IMR-90 (cell line): Measurements from ENCODE around the gene HMX1. TPM values are rescaled to one million over a fixed set of nuclear protein-coding genes. Genes with fewer than 3 reads are reported as not detected.

ENCODE experiments used
- ATAC-seq: fragments of 200-7000 bp; cut with Tn5 transposase; 2 replicates; pipeline ENCODE4 v1.9.1; 2020; ENCODE audit warnings: low read depth, mild to moderate bottlenecking, moderate library complexity
- BruUV-seq: library from RNA; stranded (reverse); fragments of 400-500 nt; replicated peaks from 2 replicates; lab custom pipeline; 2021; lab: Mats Ljungman, UMichigan
- CTCF ChIA-PET: fragments of 300-600 bp; formaldehyde crosslinking; extraction: SDS; loops from one replicate; lab custom pipeline; 2021; ENCODE audit warnings: antibody characterized with exemption; lab: Yijun Ruan, JAX
- POLR2A ChIA-PET: fragments of 300-600 bp; sonication (Branson Sonifier 250); formaldehyde crosslinking; loops from one replicate; lab custom pipeline; 2022; ENCODE audit warnings: antibody characterized with exemption; ENCODE audit not compliant: unreplicated experiment; lab: Charles Lee
- DNase-seq: peaks from one replicate; pipeline ENCODE4 v3.0.0; 2013
- H2AFZ ChIP-seq: replicated peaks from 2 replicates; pipeline ENCODE3; 2013; ENCODE audit warnings: low read length, mild to moderate bottlenecking; ENCODE audit not compliant: poor library complexity
- H2AK5ac ChIP-seq: 2 replicates; pipeline ENCODE4 v1.6.1; 2013; ENCODE audit warnings: low read depth, low read length, inconsistent platforms
- H2AK9ac ChIP-seq: replicated peaks from 2 replicates; pipeline ENCODE3; 2013; ENCODE audit warnings: mild to moderate bottlenecking, low read depth, low read length, moderate library complexity; ENCODE audit not compliant: poor library complexity
- H2BK120ac ChIP-seq: 2 replicates; pipeline ENCODE4 v1.6.1; 2013; ENCODE audit warnings: low read depth, low read length, inconsistent platforms
- H2BK15ac ChIP-seq: 3 replicates; pipeline ENCODE4 v1.6.1; 2013; ENCODE audit warnings: low read depth, low read length, inconsistent platforms
- H2BK20ac ChIP-seq: 2 replicates; pipeline ENCODE4 v1.6.1; 2013; ENCODE audit warnings: low read depth, mild to moderate bottlenecking, inconsistent platforms, low read length, moderate library complexity
- H2BK5ac ChIP-seq: 2 replicates; pipeline ENCODE4 v1.6.1; 2013; ENCODE audit warnings: mild to moderate bottlenecking, low read depth, low read length, inconsistent platforms; ENCODE audit not compliant: poor library complexity, severe bottlenecking
- H3K14ac ChIP-seq: replicated peaks from 2 replicates; pipeline ENCODE4 v1.6.1; 2013; ENCODE audit warnings: low read depth, low read length, inconsistent platforms
- H3K18ac ChIP-seq: 2 replicates; pipeline ENCODE4 v1.6.1; 2013; ENCODE audit warnings: low read depth, low read length, control low read depth
- H3K23ac ChIP-seq: 2 replicates; pipeline ENCODE4 v1.6.1; 2013; ENCODE audit warnings: low read depth, low read length, inconsistent platforms
- H3K27ac ChIP-seq: 2 replicates; pipeline ENCODE4 v1.5.1; 2013; ENCODE audit warnings: mild to moderate bottlenecking, control low read depth, low read length; ENCODE audit not compliant: insufficient read depth
- H3K27me3 ChIP-seq: 2 replicates; pipeline ENCODE4 v1.6.1; 2013; ENCODE audit warnings: low read length; ENCODE audit not compliant: control insufficient read depth, insufficient read depth
- H3K36me3 ChIP-seq: 2 replicates; pipeline ENCODE4 v1.6.1; 2013; ENCODE audit warnings: low read length, mixed read lengths; ENCODE audit not compliant: control insufficient read depth, insufficient read depth
- H3K4ac ChIP-seq: 2 replicates; pipeline ENCODE4 v1.6.1; 2013; ENCODE audit warnings: low read depth, low read length, inconsistent platforms
- H3K4me1 ChIP-seq: 2 replicates; pipeline ENCODE4 v1.6.1; 2013; ENCODE audit warnings: low read length, mixed read lengths; ENCODE audit not compliant: control insufficient read depth, insufficient read depth
- H3K4me2 ChIP-seq: 2 replicates; pipeline ENCODE4 v1.6.1; 2013; ENCODE audit warnings: low read depth, mild to moderate bottlenecking, control low read depth, low read length, moderate library complexity
- H3K4me3 ChIP-seq: 2 replicates; pipeline ENCODE4 v1.5.1; 2013; ENCODE audit warnings: low read depth, mild to moderate bottlenecking, control low read depth, low read length, moderate library complexity; ENCODE audit not compliant: insufficient read depth
- H3K56ac ChIP-seq: 2 replicates; pipeline ENCODE4 v1.6.1; 2013; ENCODE audit warnings: low read length, inconsistent platforms; ENCODE audit not compliant: insufficient read depth; ENCODE audit errors: extremely low read depth
- H3K79me1 ChIP-seq, 2 experiments: 2 replicates each; pipeline ENCODE4 v1.6.1; 2013; ENCODE audit warnings: low read length in 2 of 2, inconsistent platforms in 1 of 2, low read depth in 1 of 2
- H3K9ac ChIP-seq: 2 replicates; pipeline ENCODE4 v1.6.1; 2013; ENCODE audit warnings: low read depth, low read length, control low read depth
- H3K9me1 ChIP-seq: 2 replicates; pipeline ENCODE4 v1.6.1; 2013; ENCODE audit warnings: low read length, inconsistent platforms; ENCODE audit not compliant: insufficient read depth
- H3K9me3 ChIP-seq: 2 replicates; pipeline ENCODE4 v1.6.1; 2013; ENCODE audit warnings: low read length; ENCODE audit not compliant: control insufficient read depth, insufficient read depth
- H4K20me1 ChIP-seq: 2 replicates; pipeline ENCODE4 v1.6.1; 2013; ENCODE audit warnings: low read length, inconsistent platforms; ENCODE audit not compliant: insufficient read depth
- H4K5ac ChIP-seq: 2 replicates; pipeline ENCODE4 v1.6.1; 2013; ENCODE audit warnings: mild to moderate bottlenecking, low read depth, low read length, control low read depth
- H4K8ac ChIP-seq, 2 experiments: 2 replicates each; pipeline ENCODE4 v1.6.1; 2013; ENCODE audit warnings: low read depth in 2 of 2, low read length in 2 of 2, control low read depth in 1 of 2, inconsistent platforms in 1 of 2
- H4K91ac ChIP-seq: 2 replicates; pipeline ENCODE4 v1.6.1; 2013; ENCODE audit warnings: low read depth, low read length, inconsistent platforms; ENCODE audit not compliant: insufficient read depth
- CEBPB ChIP-seq: IDR thresholded peaks from 2 replicates; pipeline ENCODE4 v1.6.1; 2012; ENCODE audit warnings: low read depth, low read length, improper control_type of control experiment
- MAFK ChIP-seq: IDR thresholded peaks from 2 replicates; pipeline ENCODE4 v1.6.1; 2012; ENCODE audit warnings: low read depth, low read length, improper control_type of control experiment
- MAZ ChIP-seq: IDR thresholded peaks from 2 replicates; pipeline ENCODE4 v1.6.1; 2012; ENCODE audit warnings: low read depth, mild to moderate bottlenecking, low read length, improper control_type of control experiment, moderate library complexity, borderline replicate concordance
- RCOR1 ChIP-seq: IDR thresholded peaks from 2 replicates; pipeline ENCODE4 v1.6.1; 2012; ENCODE audit warnings: mild to moderate bottlenecking, low read length, improper control_type of control experiment; ENCODE audit not compliant: insufficient replicate concordance
- WGBS, 2 experiments: methylation state at CpG; one replicate each; pipeline versions ENCODE4 v1.1.5 to v1.1.7; 2013; ENCODE audit warnings: missing lambda C conversion rate in 2 of 2; ENCODE audit not compliant: insufficient read length in 1 of 2; ENCODE audit errors: extremely low coverage in 2 of 2; 5-methylcytosine and 5-hydroxymethylcytosine counted together
- dilution Hi-C: fragments of 300-500 bp; cut with HindIII; formaldehyde crosslinking; loops from one replicate; pipeline ENCODE4 v1.14.3; 2018; ENCODE audit warnings: low sequenced_read_pairs; ENCODE audit not compliant: unreplicated experiment
- in situ Hi-C: fragments of 300-500 bp; cut with MboI; formaldehyde crosslinking; loops from 3 replicates; pipeline ENCODE4 v1.14.3; 2019; ENCODE audit warnings: low sequenced_read_pairs, inconsistent platforms, mixed read lengths
- intact Hi-C: fragments of 100-400 bp; cut with micrococcal nuclease; formaldehyde crosslinking; loops from 2 replicates; pipeline ENCODE4 v1.10.0; 2022
- polyA plus RNA-seq, 3 experiments: library from polyadenylated mRNA; depleted of rRNA; stranded (reverse); fragments of >200 nt; gene quantifications; 2 replicates each; pipeline ENCODE4 v1.2.3, GENCODE V29; 2012; ENCODE audit warnings: low replicate concordance in 1 of 3
- total RNA-seq: library from RNA; depleted of rRNA; stranded (reverse); fragments of >200 nt; gene quantifications from 2 replicates; pipeline ENCODE4 v1.2.3, GENCODE V29; 2012

The HMX1 gene
- total and polyA plus RNA-seq, 2 of the 4 experiments (the other 2 are of a cell fraction): not detected

DNA sequence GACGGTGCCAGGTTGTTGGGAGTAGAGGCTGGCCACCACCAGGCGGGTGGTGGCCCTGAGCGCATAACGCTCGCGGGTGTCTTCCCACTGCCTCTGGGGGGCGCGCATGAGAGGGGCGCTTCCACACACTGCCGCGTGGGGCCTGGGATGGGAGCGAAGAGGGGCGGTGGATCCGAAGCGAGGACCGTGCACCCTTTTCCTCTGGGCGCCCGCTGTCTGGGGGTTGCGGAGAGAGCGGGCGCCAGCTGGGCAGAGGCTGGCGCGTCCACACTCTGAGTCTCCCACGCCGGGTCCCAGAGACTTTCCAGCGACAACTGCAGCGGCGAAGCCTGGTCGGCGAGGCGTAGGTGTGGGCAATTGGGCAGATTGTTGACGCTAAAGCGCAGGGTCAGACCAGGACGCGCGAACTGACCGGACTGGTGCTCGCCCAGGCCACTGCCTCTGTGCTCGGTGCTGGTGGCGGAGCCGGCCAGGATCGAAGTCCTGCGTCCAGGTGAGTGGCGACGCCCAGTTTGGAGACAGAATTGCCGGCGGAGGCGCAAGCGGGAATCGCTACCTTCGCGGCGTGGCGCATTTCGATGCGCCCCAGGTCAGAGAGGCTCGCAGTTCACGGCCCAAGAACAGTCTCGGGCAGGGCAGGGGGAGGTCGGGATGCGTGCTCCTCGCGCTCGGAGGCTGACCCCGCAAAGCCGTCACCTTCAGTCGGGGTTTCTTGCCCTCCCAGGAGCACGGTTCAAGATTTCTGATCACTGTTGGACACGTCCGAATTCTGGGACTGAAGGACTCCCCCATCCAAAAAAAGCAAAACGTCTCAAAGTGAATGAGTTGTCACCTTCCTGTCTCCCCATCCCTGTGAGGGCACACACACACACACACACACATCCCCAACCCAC, 2.6 kb upstream of the HMX1 start:
- 4% methylated on average over 32 of the region's 71 CpGs; no CpG with 5 or more reads in 1 of the 2 experiments for WGBS, 2 experiments
- no peak overlapping the region for H2AK5ac ChIP-seq

More for the DNA sequence above, 2.6 kb upstream of the HMX1 start:
- H3K23ac ChIP-seq: no peak overlapping the region
- no peaks in the 10 kb centered on the region for H3K9me3 ChIP-seq
- no peak overlapping the region for H4K5ac ChIP-seq
- H3K36me3 ChIP-seq: no peaks in the 10 kb centered on the region
- ATAC-seq (no peak), DNase-seq (no peak)
- no peak overlapping the region for H2BK5ac ChIP-seq
- peaks cover 77% of the 10 kb centered on the region for H3K27me3 ChIP-seq
- H4K91ac ChIP-seq: no peak overlapping the region
- POLR2A ChIA-PET: no interaction called here
- no peaks in the 10 kb centered on the region for H3K79me1 ChIP-seq
- CTCF ChIA-PET: no interaction called here
- no peak for TF ChIP-seq MAZ
- TF ChIP-seq RCOR1: no peak
- no peak for TF ChIP-seq CEBPB
- no peak for TF ChIP-seq MAFK
- no TSS peak for BruUV-seq
- H2AK9ac ChIP-seq: no peak overlapping the region
- in situ Hi-C loops (no loop called here), dilution Hi-C loops (no loop called here), intact Hi-C loops (no loop called here)
- no peak overlapping the region for H3K4ac ChIP-seq
- H2BK120ac ChIP-seq: no peak overlapping the region
- no peak overlapping the region for H2AFZ ChIP-seq
- H3K4me1 ChIP-seq: no peaks in the 10 kb centered on the region
- no peak overlapping the region for H3K18ac ChIP-seq
- H4K8ac ChIP-seq: no peak overlapping the region
- H3K9me1 ChIP-seq: no peaks in the 10 kb centered on the region
- H3K4me2 ChIP-seq: no peak overlapping the region
- no peak overlapping the region for H3K14ac ChIP-seq
- no peak overlapping the region for H3K27ac ChIP-seq
- H4K20me1 ChIP-seq: no peaks in the 10 kb centered on the region
- H3K4me3 ChIP-seq: no peak overlapping the region
- H3K9ac ChIP-seq: no peak overlapping the region
- no peak overlapping the region for H2BK20ac ChIP-seq
- H3K56ac ChIP-seq: no peak overlapping the region
- no peak overlapping the region for H2BK15ac ChIP-seq
